Astrocyte of the hippocampus (primary cell): ENCODE data around the gene OR2A5.
"Not testable (repeated sequence)": the region's sequence is repeated elsewhere in the genome, so short reads cannot be mapped to it uniquely, and the experiment has no call there.

Experiments
- DNase-seq: peaks from one replicate; pipeline ENCODE4 v3.0.0; 2011; ENCODE audit warnings: low read depth, low spot score

The OR2A5 gene, protein sequence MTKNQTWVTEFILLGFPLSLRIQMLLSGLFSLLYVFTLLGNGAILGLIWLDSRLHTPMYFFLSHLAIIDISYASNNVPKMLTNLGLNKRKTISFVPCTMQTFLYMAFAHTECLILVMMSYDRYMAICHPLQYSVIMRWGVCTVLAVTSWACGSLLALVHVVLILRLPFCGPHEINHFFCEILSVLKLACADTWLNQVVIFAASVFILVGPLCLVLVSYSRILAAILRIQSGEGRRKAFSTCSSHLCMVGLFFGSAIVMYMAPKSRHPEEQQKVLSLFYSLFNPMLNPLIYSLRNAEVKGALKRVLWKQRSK

DNA sequence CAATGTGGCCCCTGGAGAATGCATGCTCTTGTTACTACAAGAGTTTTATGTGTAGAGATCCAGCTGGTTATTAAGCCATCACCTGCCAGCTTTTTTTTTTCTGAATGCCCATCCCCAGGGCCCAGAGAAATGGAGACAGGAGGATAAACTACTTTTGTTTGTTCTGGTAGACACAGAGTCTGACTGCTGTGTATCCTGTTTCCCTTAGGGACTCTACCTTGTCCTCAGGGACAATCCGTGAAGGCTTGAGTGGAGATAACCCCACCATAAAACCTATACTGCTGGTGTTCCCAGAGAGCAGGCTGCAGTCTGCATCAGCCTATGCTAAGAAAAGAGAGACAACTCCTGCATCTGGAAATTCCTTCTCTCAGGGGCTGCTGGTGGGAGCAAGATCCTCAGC is at the start of gene OR2A5:
Gene OR2A5, plus strand, starts transcription at position 301 of the 400 bp plus-strand sequence. CDS start 1,454 bp downstream, outside the sequence.
- no peak for DNase-seq

GRCh38 chr7:144000020-144000419 is 48.7 kb upstream of the OR2A5 start, which contains the start of gene OR6B1:
TSS of gene OR6B1 (plus strand) at chr7:144000320. CDS start at chr7:144003997, 3,677 bp downstream.
- DNase-seq = no peak

- DNase-seq = no peak
These were observed 47.2 kb upstream of the OR2A5 start for GRCh38 chr7:144001543-144001942.

DNA sequence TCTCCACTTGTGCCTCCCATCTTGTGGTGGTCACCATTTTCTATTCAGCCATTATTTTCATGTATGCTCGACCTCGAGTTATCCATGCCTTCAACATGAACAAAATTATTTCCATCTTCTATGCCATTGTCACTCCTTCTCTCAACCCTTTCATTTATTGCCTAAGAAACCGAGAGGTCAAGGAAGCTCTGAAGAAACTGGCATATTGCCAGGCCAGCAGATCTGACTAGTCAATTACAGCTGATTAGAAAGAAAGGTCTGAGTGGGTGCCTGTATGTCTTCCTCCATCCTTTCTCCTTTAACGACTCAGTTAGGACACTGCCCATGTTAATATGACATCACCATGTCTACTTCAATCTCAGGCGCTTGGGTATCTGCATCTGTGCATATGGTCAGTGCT is 44.0 kb upstream of the OR2A5 start:
- DNase-seq = no peak

DNA sequence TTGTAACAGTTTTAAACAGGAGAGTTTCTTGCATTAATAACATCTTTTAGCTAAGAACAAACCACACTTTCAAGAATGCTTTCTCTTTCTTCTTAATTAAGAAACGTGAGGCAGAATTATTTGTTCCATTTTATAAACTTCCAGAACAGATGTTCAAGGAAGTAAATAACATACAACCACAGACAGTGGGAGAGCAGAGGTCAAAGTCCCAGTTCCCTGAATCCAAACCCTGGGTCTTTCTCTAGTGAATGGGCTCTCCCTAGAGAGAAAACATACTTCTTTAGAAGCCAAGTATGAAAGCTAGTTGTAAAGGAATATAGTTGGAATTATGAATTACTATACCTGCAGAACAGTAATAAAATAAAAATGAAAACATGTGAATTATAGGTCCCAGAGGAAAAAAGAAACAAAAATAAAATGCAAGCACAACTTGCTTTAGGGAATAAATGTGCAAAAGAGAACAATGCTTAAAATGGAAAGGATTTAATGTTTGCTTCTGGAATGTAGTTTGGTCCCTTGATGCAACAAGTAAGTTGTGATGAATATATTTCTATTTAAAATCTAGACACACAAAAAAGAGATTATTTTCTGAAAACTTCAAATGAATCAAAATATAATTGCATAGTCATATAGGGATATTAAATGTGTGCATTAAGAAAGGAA is 42.6 kb upstream of the OR2A5 start:
- no peak for DNase-seq

GRCh38 chr7:144006692-144007042 is 42.1 kb upstream of the OR2A5 start:
- DNase-seq = no peak

DNA sequence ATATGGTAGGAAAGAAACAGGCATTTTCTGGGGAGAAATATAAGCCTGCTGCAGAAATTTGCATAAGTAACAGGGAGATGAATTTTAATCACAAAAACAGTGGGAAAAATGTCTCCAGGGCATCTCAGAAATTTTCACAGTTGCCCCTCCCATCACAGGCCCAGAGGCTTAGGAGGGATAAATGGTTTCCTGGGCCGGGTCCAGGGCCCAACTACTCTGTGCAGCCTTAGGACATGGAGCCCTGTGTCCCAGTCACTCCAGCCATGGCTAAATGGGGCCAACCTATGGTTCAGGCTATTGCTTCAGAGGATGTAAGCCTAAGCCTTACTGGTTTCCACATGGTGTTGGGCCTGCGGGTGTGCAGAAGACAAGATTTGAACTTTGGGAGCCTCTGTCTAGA is 39.4 kb upstream of the OR2A5 start:
- no peak for DNase-seq

GRCh38 chr7:144010061-144010460 is 38.7 kb upstream of the OR2A5 start:
- DNase-seq = not testable (repeated sequence)

- not testable (repeated sequence) for DNase-seq
These were observed 37.9 kb upstream of the OR2A5 start for GRCh38 chr7:144010821-144011220.

- DNase-seq = no peak
These were observed 37.1 kb upstream of the OR2A5 start for GRCh38 chr7:144011458-144012230.

DNA sequence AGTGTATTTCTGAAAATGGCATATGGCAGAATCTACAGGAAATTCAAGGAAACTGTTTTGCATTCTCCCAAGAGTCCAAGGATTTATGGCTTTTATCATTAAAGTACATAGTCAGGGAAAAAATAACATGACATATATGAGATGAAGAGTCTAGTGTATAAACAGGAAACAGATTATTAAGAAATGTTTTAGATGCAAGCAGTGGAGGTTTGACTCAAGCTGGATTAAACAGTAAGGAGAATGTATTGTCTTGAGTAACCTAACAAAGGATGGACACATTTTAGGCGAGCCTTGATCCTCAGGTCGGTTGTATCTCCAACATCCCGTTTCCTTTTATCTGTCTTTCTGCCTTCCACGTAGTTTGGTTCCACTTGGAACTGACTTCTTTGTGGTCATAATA is 30.7 kb upstream of the OR2A5 start:
- DNase-seq = no peak

DNA sequence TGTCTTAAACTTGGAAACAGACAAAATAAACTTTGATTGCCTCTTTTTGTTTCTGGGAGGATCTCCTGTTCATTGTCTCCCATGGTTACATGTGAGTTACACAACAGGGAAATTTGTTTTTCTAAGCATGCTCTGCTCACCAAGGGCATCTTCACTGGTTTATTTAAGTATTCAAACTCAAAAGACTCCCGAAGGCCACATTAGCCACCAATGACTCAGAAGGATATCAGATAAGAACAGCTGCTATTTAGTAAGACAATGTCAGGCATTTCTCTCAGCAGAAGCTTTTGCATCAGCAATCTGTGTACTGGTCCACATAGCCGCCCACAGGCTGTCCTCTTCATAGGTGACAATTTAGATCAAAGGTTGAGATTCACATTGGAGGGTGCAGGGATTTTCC is 29.3 kb upstream of the OR2A5 start:
- peak; percentile 58 for DNase-seq

DNA sequence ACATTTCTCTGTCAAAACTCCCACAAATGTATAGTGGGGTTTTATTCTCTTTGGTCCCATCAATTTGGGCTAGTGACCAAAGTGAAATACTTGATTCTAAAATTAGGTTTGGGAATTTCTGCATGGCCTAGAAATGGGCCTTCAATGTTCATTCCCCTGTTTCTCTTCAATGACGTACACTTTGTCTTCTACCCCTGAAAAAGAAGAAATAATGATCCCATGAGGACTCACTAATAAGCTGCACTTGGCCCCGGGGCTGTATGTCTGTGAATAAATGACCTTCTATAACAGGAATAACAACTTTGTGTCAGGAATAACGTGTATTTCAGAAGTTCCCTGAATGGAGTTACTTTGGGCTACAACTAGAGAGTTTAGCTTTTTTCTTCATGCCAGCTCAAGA is 28.4 kb upstream of the OR2A5 start:
- no peak for DNase-seq

DNA sequence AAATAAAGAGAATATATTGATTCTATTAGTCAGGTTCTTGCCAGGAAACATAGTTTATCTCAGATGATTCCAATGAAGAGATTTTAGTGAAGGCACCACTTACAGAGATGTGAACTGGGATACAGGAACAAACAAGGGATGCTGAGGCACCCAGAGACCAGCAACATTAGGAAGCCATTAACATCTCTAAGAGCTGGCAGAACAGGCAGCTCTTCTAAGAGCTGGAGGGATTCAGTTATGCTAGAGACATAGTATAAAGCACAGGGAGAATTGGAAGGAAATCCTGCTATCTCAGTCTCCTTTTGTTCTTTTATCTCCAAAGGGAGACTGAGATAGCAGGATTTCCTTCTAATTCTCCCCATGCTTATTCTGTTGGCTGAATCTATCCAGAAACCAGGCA is 26.6 kb upstream of the OR2A5 start:
- no peak for DNase-seq

GRCh38 chr7:144023171-144023827 is 25.4 kb upstream of the OR2A5 start:
- no peak for DNase-seq

DNA sequence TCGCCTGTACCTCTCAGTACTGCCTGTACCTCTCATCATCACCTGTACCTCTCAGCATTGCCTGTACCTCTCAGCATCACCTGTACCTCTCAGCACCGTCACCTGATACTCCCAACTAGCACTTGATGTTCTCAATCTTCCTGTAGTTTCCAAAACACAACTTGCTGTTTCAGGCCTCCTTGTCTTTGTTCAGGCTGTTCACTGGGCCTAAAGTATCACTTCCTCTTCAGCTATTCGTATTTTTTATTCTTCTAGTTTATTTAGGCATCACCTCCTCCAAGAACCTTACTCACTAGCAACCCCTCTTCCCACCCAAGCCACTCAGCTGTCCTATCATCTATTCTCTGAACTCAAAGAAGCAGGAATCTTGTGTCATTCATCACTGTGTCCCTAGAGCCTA is 24.5 kb upstream of the OR2A5 start:
- DNase-seq = no peak

DNA sequence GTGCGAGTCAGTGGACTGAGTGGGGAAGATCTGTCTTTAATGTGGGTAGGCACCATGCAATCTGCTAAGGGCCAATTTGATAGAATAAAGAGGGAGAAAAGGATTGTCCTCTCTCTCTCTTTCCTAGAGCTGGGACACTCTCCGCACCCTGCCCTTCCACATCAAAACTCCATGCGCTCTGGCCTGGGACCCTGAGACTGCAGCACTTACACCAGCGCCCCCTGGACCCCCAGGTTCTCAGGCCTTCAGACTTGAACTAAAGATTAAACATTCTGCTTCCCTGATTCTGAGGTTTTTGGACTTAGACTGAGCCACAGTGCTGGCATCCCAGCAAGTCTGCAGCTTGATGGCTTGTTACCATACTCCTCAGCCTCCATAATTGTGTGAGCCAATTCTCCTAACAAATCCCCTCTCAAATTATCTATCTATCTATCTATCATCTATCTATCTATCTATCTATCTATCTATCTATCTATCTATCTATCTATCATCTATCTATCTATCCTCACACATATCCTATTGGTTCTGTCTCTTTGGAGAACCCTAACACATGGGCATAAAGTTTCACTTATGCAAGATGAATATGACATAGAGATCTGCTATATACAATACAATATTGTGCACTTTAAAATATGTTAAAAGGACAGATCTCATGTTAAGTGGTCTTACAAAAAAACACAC is 22.4 kb upstream of the OR2A5 start:
- DNase-seq = no peak

DNA sequence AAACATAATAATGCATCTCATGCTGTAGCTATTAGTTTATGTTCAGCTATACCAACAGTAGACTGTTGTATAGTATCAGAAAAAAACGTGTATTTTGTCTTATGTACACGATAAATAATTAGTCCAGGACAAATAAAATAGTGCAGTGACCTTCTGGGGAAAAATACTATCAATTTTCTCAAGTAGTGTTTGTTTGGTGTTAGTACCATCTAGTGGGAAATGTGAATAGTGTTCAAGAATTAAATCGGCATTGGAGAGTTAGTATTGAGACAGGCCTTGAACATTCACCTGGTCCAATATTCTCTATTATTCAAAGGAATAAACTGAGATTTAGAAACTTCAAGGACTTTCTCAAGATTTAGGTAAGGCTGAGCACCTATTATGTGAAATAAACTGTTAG is 21.7 kb upstream of the OR2A5 start:
- DNase-seq = peak; percentile 44

DNA sequence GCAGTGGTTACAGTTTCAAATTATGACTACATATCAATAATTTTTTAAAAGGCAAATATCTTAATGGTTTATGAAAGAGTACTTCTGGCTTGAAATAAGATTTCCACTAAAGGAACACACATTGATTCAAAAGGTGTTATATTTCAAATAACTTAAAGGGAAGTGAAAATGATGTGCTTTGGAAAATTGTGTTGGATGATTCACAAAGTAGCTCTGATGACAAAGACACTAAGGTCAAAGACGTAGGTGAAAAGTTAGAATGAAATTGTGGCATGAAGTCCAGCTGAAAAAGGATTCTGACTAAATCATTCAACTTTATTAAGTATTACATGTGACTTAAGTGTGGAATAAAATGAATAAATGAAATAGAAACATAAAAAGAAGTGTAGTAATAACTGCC is 20.8 kb upstream of the OR2A5 start:
- DNase-seq = no peak

- DNase-seq = no peak
These were observed 20.2 kb upstream of the OR2A5 start for GRCh38 chr7:144028547-144028946.

DNA sequence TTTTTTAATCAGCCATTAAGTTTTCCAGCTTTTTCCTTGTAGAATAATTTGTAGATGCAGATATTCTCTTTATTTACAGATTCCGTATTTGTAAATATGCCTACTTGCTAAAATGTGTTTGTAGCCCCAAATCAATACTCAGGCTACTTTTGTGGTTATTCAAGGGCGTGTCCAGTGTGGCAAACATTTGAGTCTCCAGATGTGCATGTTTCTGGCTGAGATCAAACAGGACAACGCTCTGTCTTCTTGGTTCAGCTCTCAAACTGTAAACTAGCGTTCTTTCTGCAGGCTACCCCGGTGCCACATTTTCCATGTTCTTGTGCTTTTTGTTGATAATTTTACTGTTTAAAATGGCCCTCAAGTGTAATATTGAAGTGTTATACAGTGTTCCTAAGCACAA is 16.2 kb upstream of the OR2A5 start:
- DNase-seq = no peak
